ENCODE measurements around the gene DGKA. TPM values are rescaled to one million over a fixed set of nuclear protein-coding genes. Genes with fewer than 3 reads are reported as not detected.

DGKA gene
- total and polyA plus RNA-seq, 2 of the 13 experiments (the other 11 are each of a cell fraction or from before 2014, with no cell fraction given): 2.4 to 5.4 TPM

DNA sequence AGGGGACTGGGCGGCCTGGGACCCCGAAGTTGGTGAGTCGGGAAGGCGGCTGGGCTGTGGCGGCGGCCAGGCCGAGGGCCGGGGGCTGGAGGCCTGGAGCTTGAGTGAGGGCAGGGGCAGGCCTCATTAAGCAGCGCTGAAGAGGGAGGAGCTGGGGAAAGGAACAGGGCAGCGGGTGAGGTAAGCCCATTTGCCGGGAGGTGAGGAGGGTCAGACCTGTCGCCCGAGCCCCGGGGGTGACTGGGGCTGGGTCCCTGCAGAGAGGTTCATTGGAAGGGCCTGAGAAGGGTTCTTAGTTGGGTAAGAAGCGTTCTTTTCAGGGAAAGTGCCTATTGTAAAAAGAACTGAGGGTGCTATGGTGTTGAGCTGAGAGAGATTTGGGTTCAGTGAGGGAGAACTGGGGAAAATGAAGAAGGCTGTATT lies 43.4 kb downstream of the DGKA start (continued):
- TF ChIP-seq, protein P1, sequence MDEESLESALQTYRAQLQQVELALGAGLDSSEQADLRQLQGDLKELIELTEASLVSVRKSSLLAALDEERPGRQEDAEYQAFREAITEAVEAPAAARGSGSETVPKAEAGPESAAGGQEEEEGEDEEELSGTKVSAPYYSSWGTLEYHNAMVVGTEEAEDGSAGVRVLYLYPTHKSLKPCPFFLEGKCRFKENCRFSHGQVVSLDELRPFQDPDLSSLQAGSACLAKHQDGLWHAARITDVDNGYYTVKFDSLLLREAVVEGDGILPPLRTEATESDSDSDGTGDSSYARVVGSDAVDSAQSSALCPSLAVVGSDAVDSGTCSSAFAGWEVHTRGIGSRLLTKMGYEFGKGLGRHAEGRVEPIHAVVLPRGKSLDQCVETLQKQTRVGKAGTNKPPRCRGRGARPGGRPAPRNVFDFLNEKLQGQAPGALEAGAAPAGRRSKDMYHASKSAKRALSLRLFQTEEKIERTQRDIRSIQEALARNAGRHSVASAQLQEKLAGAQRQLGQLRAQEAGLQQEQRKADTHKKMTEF (CRISPR knock-in tag; IDR thresholded peaks at IDR 0.05): peak; percentile 11; the same call in 1 of the 2 replicates
- TF ChIP-seq ZMYM3 (CRISPR knock-in tag; IDR thresholded peaks at IDR 0.05): no peak; the same call in 1 of the 2 replicates
- TF ChIP-seq ZFY (CRISPR knock-in tag; IDR thresholded peaks at IDR 0.05): peak; percentile 82
- no peak for TF ChIP-seq ZNF547 (CRISPR knock-in tag; IDR thresholded peaks at IDR 0.05)
- TF ChIP-seq, protein P2, sequence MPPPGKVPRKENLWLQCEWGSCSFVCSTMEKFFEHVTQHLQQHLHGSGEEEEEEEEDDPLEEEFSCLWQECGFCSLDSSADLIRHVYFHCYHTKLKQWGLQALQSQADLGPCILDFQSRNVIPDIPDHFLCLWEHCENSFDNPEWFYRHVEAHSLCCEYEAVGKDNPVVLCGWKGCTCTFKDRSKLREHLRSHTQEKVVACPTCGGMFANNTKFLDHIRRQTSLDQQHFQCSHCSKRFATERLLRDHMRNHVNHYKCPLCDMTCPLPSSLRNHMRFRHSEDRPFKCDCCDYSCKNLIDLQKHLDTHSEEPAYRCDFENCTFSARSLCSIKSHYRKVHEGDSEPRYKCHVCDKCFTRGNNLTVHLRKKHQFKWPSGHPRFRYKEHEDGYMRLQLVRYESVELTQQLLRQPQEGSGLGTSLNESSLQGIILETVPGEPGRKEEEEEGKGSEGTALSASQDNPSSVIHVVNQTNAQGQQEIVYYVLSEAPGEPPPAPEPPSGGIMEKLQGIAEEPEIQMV (CRISPR knock-in tag; IDR thresholded peaks at IDR 0.05; ENCODE audit: low read depth): no peak; the same call in 1 of the 2 replicates
- TF ChIP-seq, protein P3, sequence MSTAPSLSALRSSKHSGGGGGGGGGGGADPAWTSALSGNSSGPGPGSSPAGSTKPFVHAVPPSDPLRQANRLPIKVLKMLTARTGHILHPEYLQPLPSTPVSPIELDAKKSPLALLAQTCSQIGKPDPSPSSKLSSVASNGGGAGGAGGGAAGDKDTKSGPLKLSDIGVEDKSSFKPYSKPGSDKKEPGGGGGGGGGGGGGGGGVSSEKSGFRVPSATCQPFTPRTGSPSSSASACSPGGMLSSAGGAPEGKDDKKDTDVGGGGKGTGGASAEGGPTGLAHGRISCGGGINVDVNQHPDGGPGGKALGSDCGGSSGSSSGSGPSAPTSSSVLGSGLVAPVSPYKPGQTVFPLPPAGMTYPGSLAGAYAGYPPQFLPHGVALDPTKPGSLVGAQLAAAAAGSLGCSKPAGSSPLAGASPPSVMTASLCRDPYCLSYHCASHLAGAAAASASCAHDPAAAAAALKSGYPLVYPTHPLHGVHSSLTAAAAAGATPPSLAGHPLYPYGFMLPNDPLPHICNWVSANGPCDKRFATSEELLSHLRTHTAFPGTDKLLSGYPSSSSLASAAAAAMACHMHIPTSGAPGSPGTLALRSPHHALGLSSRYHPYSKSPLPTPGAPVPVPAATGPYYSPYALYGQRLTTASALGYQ (CRISPR knock-in tag; IDR thresholded peaks at IDR 0.05): no peak
- TF ChIP-seq ZNF484 (CRISPR knock-in tag; IDR thresholded peaks at IDR 0.05; ENCODE audit: borderline replicate concordance, low read depth): 0 out of 2 replicates have a peak, but pooled peaks have one; percentile 13
- TF ChIP-seq RFX3 (CRISPR knock-in tag; IDR thresholded peaks at IDR 0.05): no peak
- TF ChIP-seq MAF1 (CRISPR knock-in tag; IDR thresholded peaks at IDR 0.05; ENCODE audit: borderline replicate concordance): no peak
- 0 out of 2 replicates have a peak, but pooled peaks have one; percentile 10 for TF ChIP-seq ARHGAP35 (CRISPR knock-in tag; IDR thresholded peaks at IDR 0.05; ENCODE audit: borderline replicate concordance)
- TF ChIP-seq ZNF333 (CRISPR knock-in tag; IDR thresholded peaks at IDR 0.05; ENCODE audit: borderline replicate concordance): peak; percentile 4; the same call in 1 of the 2 replicates
- TF ChIP-seq ZNF225 (CRISPR knock-in tag; IDR thresholded peaks at IDR 0.05): no peak
- TF ChIP-seq, protein P4, sequence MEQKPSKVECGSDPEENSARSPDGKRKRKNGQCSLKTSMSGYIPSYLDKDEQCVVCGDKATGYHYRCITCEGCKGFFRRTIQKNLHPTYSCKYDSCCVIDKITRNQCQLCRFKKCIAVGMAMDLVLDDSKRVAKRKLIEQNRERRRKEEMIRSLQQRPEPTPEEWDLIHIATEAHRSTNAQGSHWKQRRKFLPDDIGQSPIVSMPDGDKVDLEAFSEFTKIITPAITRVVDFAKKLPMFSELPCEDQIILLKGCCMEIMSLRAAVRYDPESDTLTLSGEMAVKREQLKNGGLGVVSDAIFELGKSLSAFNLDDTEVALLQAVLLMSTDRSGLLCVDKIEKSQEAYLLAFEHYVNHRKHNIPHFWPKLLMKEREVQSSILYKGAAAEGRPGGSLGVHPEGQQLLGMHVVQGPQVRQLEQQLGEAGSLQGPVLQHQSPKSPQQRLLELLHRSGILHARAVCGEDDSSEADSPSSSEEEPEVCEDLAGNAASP (CRISPR knock-in tag; IDR thresholded peaks at IDR 0.05; ENCODE audit: borderline replicate concordance): 0 out of 2 replicates have a peak, but pooled peaks have one; percentile 3
- peak; percentile 58; the same call in 1 of the 2 replicates for TF ChIP-seq PHF8 (CRISPR knock-in tag; IDR thresholded peaks at IDR 0.05)
